Midbrain (tissue), 1 donor: ENCODE results near the gene RGCC.

Source experiments
- DNase-seq: peaks from one replicate; lab custom pipeline; 2025; lab: John Stamatoyannopoulos, UW

The RGCC gene

DNA sequence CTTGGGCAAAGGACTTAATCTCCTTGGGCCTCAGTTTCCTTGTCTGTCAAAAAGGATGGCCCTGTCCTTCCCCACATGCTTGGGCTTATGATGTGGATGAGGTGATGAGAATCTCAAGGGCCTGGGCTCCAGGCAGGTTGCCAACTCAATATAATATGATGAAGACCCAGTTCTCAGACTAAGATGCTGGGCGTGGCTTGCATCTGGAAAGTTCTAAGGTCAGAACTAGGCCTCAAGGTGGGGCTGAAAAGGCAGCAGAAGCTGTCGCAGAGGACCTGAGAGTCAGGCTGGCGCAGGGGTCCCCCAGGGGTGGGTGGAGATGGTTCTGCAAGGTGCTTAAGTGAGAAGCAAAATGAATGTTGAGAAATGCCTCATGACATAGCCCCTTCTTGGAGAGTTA lies 58.8 kb downstream of the RGCC start:
- DNase-seq, result no peak

DNA sequence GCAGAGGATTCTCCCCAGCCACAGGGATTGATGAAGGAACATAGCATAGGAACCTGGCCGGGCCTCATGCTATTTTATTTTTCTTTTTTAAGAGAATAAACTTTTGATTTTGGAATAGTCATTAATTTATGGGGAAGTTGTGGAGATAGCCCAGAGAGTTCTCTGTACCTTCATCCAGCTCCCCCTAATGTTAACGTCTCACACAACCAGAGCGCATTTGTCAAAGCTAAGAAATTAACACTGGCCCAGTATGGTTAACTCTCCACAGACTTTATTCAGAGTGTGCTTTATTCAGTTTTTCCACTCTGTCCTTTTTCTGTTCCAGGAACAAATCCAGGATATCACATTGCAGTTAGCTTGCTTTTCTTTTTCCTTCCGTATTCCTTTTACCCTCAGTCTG lies 59.4 kb downstream of the RGCC start:
- DNase-seq, result no peak

DNA sequence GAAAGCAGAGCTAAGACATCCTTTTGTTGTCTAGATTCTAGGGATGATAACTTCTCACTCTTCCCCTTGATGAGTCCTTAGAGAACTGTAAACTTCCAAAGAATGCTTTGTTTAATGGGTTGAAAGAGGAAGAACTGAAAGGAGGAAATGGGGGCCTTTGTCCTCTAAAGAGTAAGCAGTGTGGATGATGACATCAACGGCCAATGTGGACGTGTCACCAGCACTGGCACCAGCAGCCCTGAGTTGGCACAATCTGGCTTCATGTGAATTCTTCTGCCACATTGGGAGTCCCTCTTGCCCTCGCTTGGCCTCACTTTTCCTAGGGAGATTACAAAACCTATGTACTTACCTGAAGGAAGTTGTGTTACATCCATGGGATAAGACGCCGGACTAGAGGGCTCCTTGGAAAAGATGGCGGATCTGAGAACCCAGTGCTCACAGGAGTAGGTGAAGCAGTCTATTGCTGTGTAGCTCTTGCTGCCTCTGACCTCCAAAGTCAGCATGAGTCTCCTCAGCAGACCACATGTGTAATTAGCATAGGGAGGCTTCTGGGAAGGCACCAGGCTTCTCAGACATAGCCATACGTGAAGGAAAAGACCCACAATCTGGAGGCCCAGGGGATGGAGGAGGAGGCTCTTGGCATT lies 62.8 kb downstream of the RGCC start:
- DNase-seq, result no peak
